ENCODE data around the gene ATP9A. TPM values are rescaled to one million over a fixed set of nuclear protein-coding genes. Genes with fewer than 3 reads are reported as not detected.
"Not testable (repeated sequence)": the region's sequence is repeated elsewhere in the genome, so short reads cannot be mapped to it uniquely, and the experiment has no call there.

ATP9A gene
- total and polyA plus RNA-seq, 4 donors, result 2.4 to 16.7 (median 9.9) TPM

GRCh38 chr20:51727872-51728271 is 40.3 kb downstream of the ATP9A start (continued):
- no peak for TF ChIP-seq SP1 (IDR thresholded peaks at IDR 0.05)
- no peak for TF ChIP-seq FOXA2 (IDR thresholded peaks at IDR 0.05)
- TF ChIP-seq RAD21 (IDR thresholded peaks at IDR 0.05), result no peak
- no peak for TF ChIP-seq HNF4A (conservative IDR thresholded peaks at IDR 0.05)
- TF ChIP-seq TAF1 (conservative IDR thresholded peaks at IDR 0.05), result no peak
- TF ChIP-seq EGR1 (IDR thresholded peaks at IDR 0.05; ENCODE audit: low read depth in 2 of 2), result no peak
- no peak for TF ChIP-seq YY1 (IDR thresholded peaks at IDR 0.05)

GRCh38 chr20:51725584-51726176 is 42.5 kb downstream of the ATP9A start:
- Histone ChIP-seq H3K9ac (ENCODE audit: low read depth in 1 of 2, low read length in 2 of 2) (no peak overlapping the region), H3K27me3 (ENCODE audit: control insufficient read depth in 4 of 4, insufficient read depth in 4 of 4, low read length in 3 of 4) (no peaks in the 10 kb centered on the region), H3K27ac (ENCODE audit: low read depth in 1 of 2, low read length in 2 of 2) (no peak overlapping the region), H3K4me3 (ENCODE audit: low read depth in 1 of 3, low read length in 3 of 3) (no peak overlapping the region), H3K36me3 (ENCODE audit: control insufficient read depth in 4 of 4, insufficient read depth in 3 of 4, low read depth in 1 of 4, low read length in 3 of 4) (peaks cover 0 to 7% (median 2%) of the 10 kb centered on the region in 4 donors), H3K9me3 (ENCODE audit: control insufficient read depth in 4 of 4, low read length in 3 of 4) (no peaks in the 10 kb centered on the region), H3K4me1 (ENCODE audit: control insufficient read depth in 4 of 4, insufficient read depth in 4 of 4, low read length in 3 of 4) (no peaks in the 10 kb centered on the region)
- DNase-seq (ENCODE audit: low spot score), result no peak
- 92% methylated on average over 13 of the region's 13 CpGs for WGBS
- TF ChIP-seq ZBTB33 (IDR thresholded peaks at IDR 0.05) (no peak), RAD21 (IDR thresholded peaks at IDR 0.05) (no peak), YY1 (IDR thresholded peaks at IDR 0.05) (no peak), ATF3 (IDR thresholded peaks at IDR 0.05) (no peak), NR2F2 (IDR thresholded peaks at IDR 0.05) (no peak), FOXA2 (IDR thresholded peaks at IDR 0.05) (no peak), TAF1 (conservative IDR thresholded peaks at IDR 0.05) (no peak), CTCF (IDR thresholded peaks at IDR 0.05; ENCODE audit: low read depth, low read length, missing input control) (no peak), MAX (IDR thresholded peaks at IDR 0.05) (no peak), HNF4G (IDR thresholded peaks at IDR 0.05) (no peak), JUND (IDR thresholded peaks at IDR 0.05) (no peak), HNF4A (conservative IDR thresholded peaks at IDR 0.05) (no peak), EGR1 (IDR thresholded peaks at IDR 0.05; ENCODE audit: low read depth in 2 of 2) (no peak), RXRA (IDR thresholded peaks at IDR 0.05) (no peak), GABPA (IDR thresholded peaks at IDR 0.05 in 1 of 2, conservative IDR thresholded peaks at IDR 0.05 in 1 of 2) (no peak), SP1 (IDR thresholded peaks at IDR 0.05) (no peak), REST (IDR thresholded peaks at IDR 0.05) (no peak), FOXA1 (IDR thresholded peaks at IDR 0.05) (no peak)

- H3K9ac ChIP-seq (ENCODE audit: low read depth in 1 of 2, low read length in 2 of 2); H3K36me3 ChIP-seq (ENCODE audit: control insufficient read depth in 4 of 4, insufficient read depth in 3 of 4, low read depth in 1 of 4, low read length in 3 of 4); H3K27me3 ChIP-seq (ENCODE audit: control insufficient read depth in 4 of 4, insufficient read depth in 4 of 4, low read length in 3 of 4); DNase-seq (ENCODE audit: low spot score); H3K27ac ChIP-seq (ENCODE audit: low read depth in 1 of 2, low read length in 2 of 2); H3K4me1 ChIP-seq (ENCODE audit: control insufficient read depth in 4 of 4, insufficient read depth in 4 of 4, low read length in 3 of 4); H3K9me3 ChIP-seq (ENCODE audit: control insufficient read depth in 4 of 4, low read length in 3 of 4); H3K4me3 ChIP-seq (ENCODE audit: low read depth in 1 of 3, low read length in 3 of 3): not testable (repeated sequence)
- WGBS, result 89% methylated on average over 2 of the region's 2 CpGs
Observed at GRCh38 chr20:51723026-51723425, 45.2 kb downstream of the ATP9A start.

- H3K36me3 ChIP-seq (ENCODE audit: control insufficient read depth in 4 of 4, insufficient read depth in 3 of 4, low read depth in 1 of 4, low read length in 3 of 4); H3K4me3 ChIP-seq (ENCODE audit: low read depth in 1 of 3, low read length in 3 of 3); H3K4me1 ChIP-seq (ENCODE audit: control insufficient read depth in 4 of 4, insufficient read depth in 4 of 4, low read length in 3 of 4); DNase-seq (ENCODE audit: low spot score); H3K27me3 ChIP-seq (ENCODE audit: control insufficient read depth in 4 of 4, insufficient read depth in 4 of 4, low read length in 3 of 4); H3K27ac ChIP-seq (ENCODE audit: low read depth in 1 of 2, low read length in 2 of 2); H3K9ac ChIP-seq (ENCODE audit: low read depth in 1 of 2, low read length in 2 of 2); H3K9me3 ChIP-seq (ENCODE audit: control insufficient read depth in 4 of 4, low read length in 3 of 4): not testable (repeated sequence)
- 90% methylated on average over 4 of the region's 4 CpGs for WGBS
Observed at GRCh38 chr20:51722246-51722645, 45.9 kb downstream of the ATP9A start.

Measured in liver (tissue), 9 donors.